ENCODE measurements around the gene ZNF577.

Gene ZNF577

DNA sequence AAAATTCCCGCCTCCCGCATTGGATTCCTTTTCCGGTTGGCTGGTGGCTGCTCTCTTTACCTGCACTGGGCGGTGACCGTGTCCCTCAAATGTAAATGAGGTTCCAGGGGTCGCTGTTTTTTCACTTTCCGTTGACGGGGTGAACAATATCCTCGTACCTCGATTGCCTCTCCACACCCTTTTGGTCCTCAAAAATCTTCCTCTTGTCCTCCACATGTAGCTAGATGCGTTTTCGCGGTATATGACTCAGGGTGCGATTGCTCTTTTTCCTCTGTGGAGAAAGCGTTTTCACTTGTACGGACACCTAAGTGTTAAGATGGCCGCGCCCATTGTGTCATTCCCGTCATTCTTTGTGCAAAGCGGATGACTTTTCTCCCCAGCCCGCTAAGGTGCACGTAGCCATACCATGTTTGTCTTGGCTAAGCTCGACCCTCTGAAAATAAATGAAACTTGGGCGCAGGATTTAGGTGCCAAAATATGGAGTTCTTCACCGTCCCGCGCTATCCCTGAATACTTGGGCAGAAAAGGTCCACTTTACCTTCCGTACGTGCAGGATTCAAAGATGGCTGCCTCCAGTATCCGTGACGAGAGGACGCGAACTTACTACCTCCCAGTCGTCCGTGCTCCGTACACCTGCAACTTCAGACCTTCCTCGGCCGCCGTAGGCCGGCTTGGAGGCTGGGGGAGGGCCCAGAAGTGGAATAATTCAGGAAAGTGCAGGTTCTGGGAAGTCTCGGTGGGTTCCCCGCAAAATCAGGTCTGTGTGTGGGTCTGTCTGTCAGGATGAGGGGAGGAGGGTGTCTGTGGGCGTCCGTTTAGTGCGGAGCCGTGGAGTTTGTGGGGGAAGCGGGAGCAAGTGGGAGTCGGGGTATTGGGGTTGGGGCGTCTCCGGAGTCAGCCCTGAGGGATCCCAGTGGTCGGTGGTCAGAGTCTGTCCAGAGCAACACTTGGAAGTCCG, 39.3 kb upstream of the ZNF577 start, which contains the start of gene ZNF613:
TSS of gene ZNF613 (plus strand) at position 689 of the 958 bp plus-strand sequence. CDS start 8,749 bp downstream, outside the sequence.
- Histone ChIP-seq H3K18ac (ENCODE audit: low read depth in 1 of 2, low read length in 2 of 2) (peak within 1 kb of the TSS; percentile 85 to 95), H3K36me3 (ENCODE audit: control insufficient read depth in 1 of 2, insufficient read depth in 2 of 2, low read depth in 1 of 2, low read length in 2 of 2) (peaks cover 10 to 24% of the 10 kb centered on the region in 2 experiments), H2BK120ac (ENCODE audit: low read depth, low read length) (no peak within 1 kb of the TSS), H2BK5ac (ENCODE audit: low read depth, low read length, poor library complexity, severe bottlenecking) (peak within 1 kb of the TSS; percentile 90), H3K4me3 (ENCODE audit: insufficient read depth in 1 of 2, low read depth in 1 of 2, low read length in 2 of 2) (peak within 1 kb of the TSS; percentile 89 to 90), H3K4me1 (ENCODE audit: control insufficient read depth, insufficient read depth, low read depth, low read length) (peaks cover 4% of the 10 kb centered on the region), H3K4me2 (ENCODE audit: low read length, poor library complexity, severe bottlenecking) (peak within 1 kb of the TSS; percentile 71), H3K23ac (ENCODE audit: low read length in 2 of 2) (peak within 1 kb of the TSS in 1 of 2 experiments; percentile 64), H2AFZ (ENCODE audit: low read depth, low read length) (peak within 1 kb of the TSS; percentile 86), H3K79me1 (replicated peaks; ENCODE audit: low read length, poor library complexity, severe bottlenecking) (peaks cover 9% of the 10 kb centered on the region), H2BK12ac (ENCODE audit: low read length in 2 of 2) (no peak within 1 kb of the TSS), H2AK5ac (ENCODE audit: low read length, severe bottlenecking) (no peak within 1 kb of the TSS), H3K9ac (ENCODE audit: low read length) (peak within 1 kb of the TSS; percentile 94), H3K14ac (ENCODE audit: low read length in 2 of 2) (peak within 1 kb of the TSS in 1 of 2 experiments; percentile 87), H3K9me3 (ENCODE audit: control insufficient read depth, low read length) (peaks cover 37% of the 10 kb centered on the region), H4K8ac (ENCODE audit: low read length) (peak within 1 kb of the TSS; percentile 78), H3K27ac (ENCODE audit: low read length, poor library complexity, severe bottlenecking) (peak within 1 kb of the TSS; percentile 79), H3K27me3 (ENCODE audit: control insufficient read depth in 1 of 2, insufficient read depth in 1 of 2, low read length in 2 of 2) (no peaks in the 10 kb centered on the region), H2BK15ac (ENCODE audit: low read depth, poor library complexity, severe bottlenecking) (no peak within 1 kb of the TSS), H4K91ac (ENCODE audit: low read length) (no peak within 1 kb of the TSS), H3K4ac (ENCODE audit: low read depth in 1 of 2, low read length in 2 of 2) (peak within 1 kb of the TSS in 1 of 2 experiments; percentile 89)
- under 1% methylated on average over 46 of the region's 52 CpGs for WGBS
- peak; percentile 91 for DNase-seq

- peak overlapping the region; percentile 66 for H2AFZ ChIP-seq (ENCODE audit: low read depth, low read length)
- H3K4me3 ChIP-seq (ENCODE audit: insufficient read depth in 1 of 2, low read depth in 1 of 2, low read length in 2 of 2) = peak overlapping the region; percentile 47 to 90
- WGBS = 31% methylated on average over 11 of the region's 11 CpGs
- H2BK12ac ChIP-seq (ENCODE audit: low read length in 2 of 2) = no peak overlapping the region
- no peak overlapping the region for H3K14ac ChIP-seq (ENCODE audit: low read length in 2 of 2)
- H3K4ac ChIP-seq (ENCODE audit: low read depth in 1 of 2, low read length in 2 of 2) = no peak overlapping the region
- H3K36me3 ChIP-seq (ENCODE audit: control insufficient read depth in 1 of 2, insufficient read depth in 2 of 2, low read depth in 1 of 2, low read length in 2 of 2) = peaks cover 4 to 17% of the 10 kb centered on the region in 2 experiments
- H3K18ac ChIP-seq (ENCODE audit: low read depth in 1 of 2, low read length in 2 of 2) = no peak overlapping the region
- peaks cover 37% of the 10 kb centered on the region for H3K9me3 ChIP-seq (ENCODE audit: control insufficient read depth, low read length)
- no peak overlapping the region for H2AK5ac ChIP-seq (ENCODE audit: low read length, severe bottlenecking)
- H3K4me1 ChIP-seq (ENCODE audit: control insufficient read depth, insufficient read depth, low read depth, low read length) = peaks cover 4% of the 10 kb centered on the region
- H3K4me2 ChIP-seq (ENCODE audit: low read length, poor library complexity, severe bottlenecking) = peak overlapping the region; percentile 70
- no peaks in the 10 kb centered on the region for H3K27me3 ChIP-seq (ENCODE audit: control insufficient read depth in 1 of 2, insufficient read depth in 1 of 2, low read length in 2 of 2)
- H2BK5ac ChIP-seq (ENCODE audit: low read depth, low read length, poor library complexity, severe bottlenecking) = no peak overlapping the region
- no peak for DNase-seq
- peak overlapping the region; percentile 78 for H4K8ac ChIP-seq (ENCODE audit: low read length)
- H3K27ac ChIP-seq (ENCODE audit: low read length, poor library complexity, severe bottlenecking) = peak overlapping the region; percentile 44
- H3K79me1 ChIP-seq (replicated peaks; ENCODE audit: low read length, poor library complexity, severe bottlenecking) = peaks cover 6% of the 10 kb centered on the region
- no peak overlapping the region for H2BK15ac ChIP-seq (ENCODE audit: low read depth, poor library complexity, severe bottlenecking)
- H4K91ac ChIP-seq (ENCODE audit: low read length) = no peak overlapping the region
- peak overlapping the region; percentile 94 for H3K9ac ChIP-seq (ENCODE audit: low read length)
- no peak overlapping the region for H3K23ac ChIP-seq (ENCODE audit: low read length in 2 of 2)
- no peak overlapping the region for H2BK120ac ChIP-seq (ENCODE audit: low read depth, low read length)
Measured at GRCh38 chr19:51926426-51926783, 38.7 kb upstream of the ZNF577 start.

DNA sequence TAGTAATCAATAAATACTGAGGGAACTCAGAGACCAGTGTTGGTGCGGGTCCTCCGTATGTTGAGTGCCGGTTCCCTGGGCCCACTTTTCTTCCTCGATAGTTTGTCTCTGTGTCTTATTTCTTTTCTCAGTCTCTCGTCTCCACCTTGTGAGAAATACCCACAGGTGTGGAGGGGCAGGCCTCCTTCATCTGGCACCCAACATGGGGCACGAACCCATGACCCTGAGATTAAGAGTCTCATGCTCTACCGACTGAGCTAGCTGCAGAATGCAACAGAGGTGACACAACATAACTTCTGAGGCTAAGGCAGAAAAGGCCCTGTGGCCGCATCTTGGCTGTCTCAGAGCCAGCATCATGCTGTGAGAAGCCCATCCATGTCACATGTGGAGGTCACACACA, 34.2 kb upstream of the ZNF577 start:
- H3K4me3 ChIP-seq (ENCODE audit: insufficient read depth in 1 of 2, low read depth in 1 of 2, low read length in 2 of 2) = peak overlapping the region in 1 of 2 experiments; percentile 44
- no peak overlapping the region for H3K18ac ChIP-seq (ENCODE audit: low read depth in 1 of 2, low read length in 2 of 2)
- H2BK15ac ChIP-seq (ENCODE audit: low read depth, poor library complexity, severe bottlenecking) = no peak overlapping the region
- H3K27ac ChIP-seq (ENCODE audit: low read length, poor library complexity, severe bottlenecking) = no peak overlapping the region
- no peaks in the 10 kb centered on the region for H3K4me1 ChIP-seq (ENCODE audit: control insufficient read depth, insufficient read depth, low read depth, low read length)
- no peak overlapping the region for H3K4ac ChIP-seq (ENCODE audit: low read depth in 1 of 2, low read length in 2 of 2)
- H3K27me3 ChIP-seq (ENCODE audit: control insufficient read depth in 1 of 2, insufficient read depth in 1 of 2, low read length in 2 of 2) = no peaks in the 10 kb centered on the region
- peak; percentile 20 for DNase-seq
- H4K91ac ChIP-seq (ENCODE audit: low read length) = no peak overlapping the region
- H2BK5ac ChIP-seq (ENCODE audit: low read depth, low read length, poor library complexity, severe bottlenecking) = no peak overlapping the region
- no peaks in the 10 kb centered on the region for H3K79me1 ChIP-seq (replicated peaks; ENCODE audit: low read length, poor library complexity, severe bottlenecking)
- no peak overlapping the region for H3K14ac ChIP-seq (ENCODE audit: low read length in 2 of 2)
- no peak overlapping the region for H2AFZ ChIP-seq (ENCODE audit: low read depth, low read length)
- peaks cover 69% of the 10 kb centered on the region for H3K9me3 ChIP-seq (ENCODE audit: control insufficient read depth, low read length)
- WGBS = 81% methylated on average over 8 of the region's 8 CpGs
- H3K23ac ChIP-seq (ENCODE audit: low read length in 2 of 2) = no peak overlapping the region
- no peak overlapping the region for H4K8ac ChIP-seq (ENCODE audit: low read length)
- H2AK5ac ChIP-seq (ENCODE audit: low read length, severe bottlenecking) = no peak overlapping the region
- H3K36me3 ChIP-seq (ENCODE audit: control insufficient read depth in 1 of 2, insufficient read depth in 2 of 2, low read depth in 1 of 2, low read length in 2 of 2) = no peaks in the 10 kb centered on the region
- no peak overlapping the region for H3K9ac ChIP-seq (ENCODE audit: low read length)
- no peak overlapping the region for H2BK12ac ChIP-seq (ENCODE audit: low read length in 2 of 2)
- no peak overlapping the region for H3K4me2 ChIP-seq (ENCODE audit: low read length, poor library complexity, severe bottlenecking)
- no peak overlapping the region for H2BK120ac ChIP-seq (ENCODE audit: low read depth, low read length)

DNA sequence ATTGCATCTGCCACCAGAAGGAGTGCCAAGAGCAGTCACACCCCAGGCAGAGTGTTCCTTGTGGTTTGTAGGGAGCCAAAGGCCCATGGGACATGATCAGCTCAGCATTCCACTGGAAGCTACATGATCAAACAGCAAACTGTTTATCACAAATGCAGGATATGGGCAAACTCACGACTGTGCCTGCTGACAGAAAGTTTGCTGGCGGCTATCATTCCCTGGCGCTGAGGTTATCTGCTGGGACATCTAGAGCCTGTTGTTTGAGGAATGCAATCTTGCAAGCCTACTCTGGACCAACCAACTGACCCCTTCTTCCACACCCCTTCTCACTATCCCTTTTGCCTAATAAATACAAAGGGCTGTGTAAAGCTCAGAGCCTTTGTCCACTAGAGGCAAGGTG, 31.9 kb upstream of the ZNF577 start:
- no peak overlapping the region for H2BK12ac ChIP-seq (ENCODE audit: low read length in 2 of 2)
- H3K18ac ChIP-seq (ENCODE audit: low read depth in 1 of 2, low read length in 2 of 2) = no peak overlapping the region
- no peaks in the 10 kb centered on the region for H3K79me1 ChIP-seq (replicated peaks; ENCODE audit: low read length, poor library complexity, severe bottlenecking)
- no peak overlapping the region for H2BK15ac ChIP-seq (ENCODE audit: low read depth, poor library complexity, severe bottlenecking)
- WGBS = 77% methylated on average over 3 of the region's 3 CpGs
- no peak overlapping the region for H2AFZ ChIP-seq (ENCODE audit: low read depth, low read length)
- H2BK120ac ChIP-seq (ENCODE audit: low read depth, low read length) = no peak overlapping the region
- no peak overlapping the region for H3K27ac ChIP-seq (ENCODE audit: low read length, poor library complexity, severe bottlenecking)
- no peaks in the 10 kb centered on the region for H3K36me3 ChIP-seq (ENCODE audit: control insufficient read depth in 1 of 2, insufficient read depth in 2 of 2, low read depth in 1 of 2, low read length in 2 of 2)
- no peak overlapping the region for H2AK5ac ChIP-seq (ENCODE audit: low read length, severe bottlenecking)
- H3K9ac ChIP-seq (ENCODE audit: low read length) = no peak overlapping the region
- H4K8ac ChIP-seq (ENCODE audit: low read length) = no peak overlapping the region
- no peak overlapping the region for H3K4ac ChIP-seq (ENCODE audit: low read depth in 1 of 2, low read length in 2 of 2)
- no peak overlapping the region for H3K23ac ChIP-seq (ENCODE audit: low read length in 2 of 2)
- H3K9me3 ChIP-seq (ENCODE audit: control insufficient read depth, low read length) = peaks cover 88% of the 10 kb centered on the region
- no peak overlapping the region for H3K14ac ChIP-seq (ENCODE audit: low read length in 2 of 2)
- no peak overlapping the region for H3K4me3 ChIP-seq (ENCODE audit: insufficient read depth in 1 of 2, low read depth in 1 of 2, low read length in 2 of 2)
- no peaks in the 10 kb centered on the region for H3K27me3 ChIP-seq (ENCODE audit: control insufficient read depth in 1 of 2, insufficient read depth in 1 of 2, low read length in 2 of 2)
- no peak overlapping the region for H2BK5ac ChIP-seq (ENCODE audit: low read depth, low read length, poor library complexity, severe bottlenecking)
- H3K4me2 ChIP-seq (ENCODE audit: low read length, poor library complexity, severe bottlenecking) = no peak overlapping the region
- H3K4me1 ChIP-seq (ENCODE audit: control insufficient read depth, insufficient read depth, low read depth, low read length) = no peaks in the 10 kb centered on the region
- no peak for DNase-seq
- no peak overlapping the region for H4K91ac ChIP-seq (ENCODE audit: low read length)
